ENCODE data around the gene FHIP1B.

GRCh38 chr11:6237266-6237665 lies 2.8 kb upstream of the FHIP1B start:
- TF ChIP-seq GATA2 (IDR thresholded peaks at IDR 0.05; ENCODE audit: low read depth, low read length) (no peak), GATA3 (IDR thresholded peaks at IDR 0.05; ENCODE audit: low read depth, low read length) (no peak)

All from SH-SY5Y (cell line).